ENCODE results near the gene ARHGAP6.
"Not testable (repeated sequence)": the region's sequence is repeated elsewhere in the genome, so short reads cannot be mapped to it uniquely, and the experiment has no call there.

ARHGAP6 gene

DNA sequence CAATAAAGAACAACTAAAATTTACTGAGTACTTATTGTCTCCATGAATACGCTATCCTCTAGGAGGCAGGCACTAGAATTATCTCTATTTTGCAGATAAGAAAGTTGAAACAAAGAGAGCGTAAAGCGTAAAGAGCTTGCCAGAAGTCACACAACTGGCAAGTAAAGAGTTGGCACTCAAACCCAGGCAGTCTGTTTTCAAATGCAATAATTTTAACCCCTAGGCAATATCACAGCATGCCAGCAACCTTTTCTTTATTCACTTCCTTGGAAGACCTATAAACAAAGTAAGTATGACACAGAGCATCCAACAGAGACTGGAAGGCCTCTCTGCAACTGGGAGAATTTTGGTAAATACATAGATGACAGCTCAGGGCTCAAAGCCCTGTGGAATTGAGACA is 395.7 kb downstream of the ARHGAP6 start:
- no peak overlapping the region for H3K4me3 Mint-ChIP-seq
- no peak overlapping the region for H3K27ac Mint-ChIP-seq
- no peaks in the 10 kb centered on the region for H3K27me3 Mint-ChIP-seq
- H3K36me3 Mint-ChIP-seq (ENCODE audit: low read depth): no peaks in the 10 kb centered on the region
- H3K9me3 Mint-ChIP-seq: no peaks in the 10 kb centered on the region
- no peaks in the 10 kb centered on the region for H3K4me1 Mint-ChIP-seq (ENCODE audit: low read depth)

DNA sequence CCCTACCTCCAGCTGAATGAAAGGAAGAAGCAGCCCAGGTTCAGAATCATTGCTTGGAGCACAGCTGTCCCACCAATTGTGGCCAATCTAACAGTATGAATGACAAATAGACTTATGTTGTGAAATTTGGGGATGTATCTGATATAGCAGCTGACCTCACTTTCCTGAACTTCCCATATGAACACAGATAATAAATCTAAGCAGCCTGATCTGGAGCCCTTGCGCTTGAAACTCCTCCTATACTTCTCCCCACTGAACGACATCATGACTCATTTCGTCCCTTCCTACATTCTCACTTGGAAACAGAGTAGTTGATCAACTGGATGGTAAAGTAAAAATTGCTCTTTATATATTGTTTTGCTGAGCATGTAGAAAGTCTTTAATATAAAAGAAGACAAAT is 396.7 kb downstream of the ARHGAP6 start:
- H3K4me3 Mint-ChIP-seq: no peak overlapping the region
- no peaks in the 10 kb centered on the region for H3K27me3 Mint-ChIP-seq
- no peaks in the 10 kb centered on the region for H3K9me3 Mint-ChIP-seq
- no peaks in the 10 kb centered on the region for H3K4me1 Mint-ChIP-seq (ENCODE audit: low read depth)
- H3K36me3 Mint-ChIP-seq (ENCODE audit: low read depth): no peaks in the 10 kb centered on the region
- no peak overlapping the region for H3K27ac Mint-ChIP-seq

DNA sequence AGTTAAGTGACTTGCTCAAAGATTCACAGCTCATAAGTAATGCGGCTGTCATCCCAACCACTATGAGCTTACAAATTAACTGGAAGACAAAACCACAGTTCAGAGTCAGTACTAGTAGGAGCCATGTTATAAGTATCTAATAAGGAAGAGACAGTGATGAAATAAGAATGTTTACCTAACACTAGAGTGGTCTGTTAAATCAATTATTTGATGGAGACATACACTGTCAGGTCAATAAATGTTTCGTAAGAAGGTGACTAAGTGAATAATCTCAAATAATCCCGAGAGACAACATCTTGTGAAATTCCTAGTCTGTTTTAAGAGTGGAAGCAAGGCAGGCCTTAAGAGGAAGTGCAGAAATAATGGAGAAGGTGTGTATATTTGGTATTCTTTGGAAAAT is 398.3 kb downstream of the ARHGAP6 start:
- Mint-ChIP-seq H3K4me3 (no peak overlapping the region), H3K9me3 (no peaks in the 10 kb centered on the region), H3K4me1 (ENCODE audit: low read depth) (no peaks in the 10 kb centered on the region), H3K27ac (no peak overlapping the region), H3K36me3 (ENCODE audit: low read depth) (no peaks in the 10 kb centered on the region), H3K27me3 (no peaks in the 10 kb centered on the region)

DNA sequence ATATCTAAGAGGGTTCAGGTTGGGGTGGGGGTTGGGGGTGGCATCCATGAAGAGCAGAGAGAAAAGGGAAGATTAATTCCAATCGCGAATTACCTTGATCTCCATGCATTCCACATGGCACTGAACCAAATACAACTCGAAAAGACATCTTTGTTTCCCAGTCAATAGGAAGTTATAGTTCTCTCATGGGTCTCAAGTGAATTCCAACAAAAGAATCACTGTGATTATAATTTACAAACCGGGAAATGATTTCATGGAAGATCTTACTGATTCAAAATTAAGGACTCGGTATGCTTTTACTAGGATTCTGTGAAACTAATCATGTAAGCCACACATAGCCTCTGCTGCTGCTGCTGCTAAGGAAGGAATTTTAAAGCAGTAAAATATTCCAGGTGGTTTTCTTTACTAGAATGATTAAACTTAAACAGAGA is 399.1 kb downstream of the ARHGAP6 start:
- H3K27me3 Mint-ChIP-seq: no peaks in the 10 kb centered on the region
- H3K27ac Mint-ChIP-seq: no peak overlapping the region
- no peak overlapping the region for H3K4me3 Mint-ChIP-seq
- H3K4me1 Mint-ChIP-seq (ENCODE audit: low read depth): no peaks in the 10 kb centered on the region
- no peaks in the 10 kb centered on the region for H3K9me3 Mint-ChIP-seq
- H3K36me3 Mint-ChIP-seq (ENCODE audit: low read depth): no peaks in the 10 kb centered on the region

DNA sequence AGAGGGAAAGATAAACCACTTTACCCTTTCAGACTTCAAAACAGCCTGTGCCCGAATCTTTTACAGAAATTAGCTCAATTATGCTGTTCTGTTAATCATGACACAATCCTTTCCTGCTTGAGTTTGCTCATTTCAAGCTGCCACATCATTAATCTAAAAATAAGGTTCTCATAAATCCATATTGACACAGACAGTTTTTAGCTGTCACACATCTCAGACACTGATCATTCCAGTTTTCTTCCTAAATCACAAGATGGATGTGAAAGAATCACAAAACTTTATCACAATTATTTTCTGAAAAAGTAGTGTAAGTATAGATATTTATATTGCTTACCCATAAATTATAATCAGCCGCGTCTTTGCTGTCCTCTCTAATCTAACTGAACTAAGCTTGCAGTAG is 400.4 kb downstream of the ARHGAP6 start:
- Mint-ChIP-seq H3K27me3 (no peaks in the 10 kb centered on the region), H3K4me3 (no peak overlapping the region), H3K4me1 (ENCODE audit: low read depth) (no peaks in the 10 kb centered on the region), H3K9me3 (no peaks in the 10 kb centered on the region), H3K36me3 (ENCODE audit: low read depth) (no peaks in the 10 kb centered on the region), H3K27ac (no peak overlapping the region)

DNA sequence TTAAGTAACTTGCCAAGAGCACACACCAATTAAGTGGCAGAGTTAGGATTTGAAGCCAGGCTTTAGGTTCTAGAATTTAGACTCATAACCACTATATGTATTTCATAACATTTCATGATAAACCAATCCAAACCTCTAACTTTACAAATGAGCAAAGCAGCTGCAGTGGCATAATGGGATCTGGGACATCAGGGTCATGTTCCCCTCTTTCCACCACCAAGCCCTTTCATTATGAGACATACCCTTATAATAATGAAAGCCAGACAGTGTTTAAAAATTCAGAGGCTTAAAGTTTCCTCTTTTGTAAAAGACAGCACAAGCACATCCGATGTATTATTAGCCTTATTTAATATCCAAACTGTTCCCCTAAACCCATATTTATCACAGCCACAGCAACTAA is 400.8 kb downstream of the ARHGAP6 start:
- Mint-ChIP-seq H3K4me1 (ENCODE audit: low read depth) (no peaks in the 10 kb centered on the region), H3K4me3 (no peak overlapping the region), H3K36me3 (ENCODE audit: low read depth) (no peaks in the 10 kb centered on the region), H3K27ac (no peak overlapping the region), H3K27me3 (no peaks in the 10 kb centered on the region), H3K9me3 (no peaks in the 10 kb centered on the region)

DNA sequence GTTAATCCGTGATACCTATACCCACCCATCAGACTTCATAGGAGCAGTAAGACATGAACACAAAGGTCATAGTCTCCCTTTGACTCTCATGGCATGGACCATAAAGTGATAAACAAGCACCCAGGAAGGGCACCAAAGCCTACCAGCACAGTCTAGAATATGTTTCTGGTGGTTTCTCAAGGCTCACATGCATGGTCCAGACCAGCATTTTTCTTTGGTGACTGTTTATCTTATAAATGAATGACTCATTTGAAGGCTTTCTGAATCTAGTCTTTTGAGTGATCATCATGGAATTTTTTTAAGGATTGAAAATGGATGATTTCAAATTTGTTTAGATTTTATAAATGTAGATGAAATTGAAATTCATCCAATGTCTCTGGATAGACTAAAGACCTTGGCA is 404.5 kb downstream of the ARHGAP6 start:
- no peak overlapping the region for H3K4me3 Mint-ChIP-seq
- no peaks in the 10 kb centered on the region for H3K27me3 Mint-ChIP-seq
- H3K36me3 Mint-ChIP-seq (ENCODE audit: low read depth): no peaks in the 10 kb centered on the region
- no peaks in the 10 kb centered on the region for H3K9me3 Mint-ChIP-seq
- H3K4me1 Mint-ChIP-seq (ENCODE audit: low read depth): no peaks in the 10 kb centered on the region
- H3K27ac Mint-ChIP-seq: no peak overlapping the region

DNA sequence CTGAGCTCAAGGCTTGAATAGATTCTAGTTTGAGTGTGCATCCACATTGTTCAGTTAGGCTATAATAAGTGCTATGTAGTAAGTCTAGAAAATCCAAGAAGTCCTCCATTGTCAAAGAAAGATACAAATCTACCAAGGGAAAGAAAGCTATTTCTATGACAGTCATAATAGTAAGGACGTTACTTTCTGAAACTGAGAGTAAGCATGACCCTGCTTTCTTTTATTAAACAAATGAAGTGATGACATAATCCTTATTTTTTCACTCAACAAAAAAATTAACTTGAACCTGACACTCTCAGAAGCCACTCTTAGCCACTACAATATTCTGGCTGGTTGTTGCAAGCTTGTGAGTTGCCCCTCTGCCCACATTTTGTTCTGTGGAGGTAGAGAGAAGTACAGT is 406.3 kb downstream of the ARHGAP6 start:
- no peaks in the 10 kb centered on the region for H3K9me3 Mint-ChIP-seq
- H3K4me3 Mint-ChIP-seq: no peak overlapping the region
- H3K27ac Mint-ChIP-seq: no peak overlapping the region
- no peaks in the 10 kb centered on the region for H3K4me1 Mint-ChIP-seq (ENCODE audit: low read depth)
- no peaks in the 10 kb centered on the region for H3K27me3 Mint-ChIP-seq
- no peaks in the 10 kb centered on the region for H3K36me3 Mint-ChIP-seq (ENCODE audit: low read depth)

DNA sequence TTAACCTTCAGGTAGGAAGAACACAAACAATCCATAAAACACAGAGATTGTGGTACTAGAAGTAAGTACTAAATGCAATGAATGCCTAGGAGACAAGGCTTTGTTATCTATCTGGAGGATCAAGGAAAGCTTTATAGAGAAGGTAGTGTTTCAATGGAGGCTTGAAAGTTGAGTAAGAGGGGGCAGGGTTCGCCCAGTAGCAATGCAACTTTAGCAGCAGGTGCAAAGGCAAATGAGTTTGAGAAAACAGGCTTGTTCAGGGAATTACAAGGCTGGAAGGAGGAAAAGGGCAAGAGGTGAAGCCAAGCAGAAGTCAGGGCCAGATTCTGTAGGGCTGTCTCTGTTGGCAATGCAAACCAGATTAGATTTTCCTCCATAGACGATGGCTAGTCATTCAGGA is 408.0 kb downstream of the ARHGAP6 start:
- H3K4me1 Mint-ChIP-seq (ENCODE audit: low read depth): no peaks in the 10 kb centered on the region
- no peaks in the 10 kb centered on the region for H3K9me3 Mint-ChIP-seq
- H3K27ac Mint-ChIP-seq: no peak overlapping the region
- no peaks in the 10 kb centered on the region for H3K27me3 Mint-ChIP-seq
- no peaks in the 10 kb centered on the region for H3K36me3 Mint-ChIP-seq (ENCODE audit: low read depth)
- H3K4me3 Mint-ChIP-seq: no peak overlapping the region

DNA sequence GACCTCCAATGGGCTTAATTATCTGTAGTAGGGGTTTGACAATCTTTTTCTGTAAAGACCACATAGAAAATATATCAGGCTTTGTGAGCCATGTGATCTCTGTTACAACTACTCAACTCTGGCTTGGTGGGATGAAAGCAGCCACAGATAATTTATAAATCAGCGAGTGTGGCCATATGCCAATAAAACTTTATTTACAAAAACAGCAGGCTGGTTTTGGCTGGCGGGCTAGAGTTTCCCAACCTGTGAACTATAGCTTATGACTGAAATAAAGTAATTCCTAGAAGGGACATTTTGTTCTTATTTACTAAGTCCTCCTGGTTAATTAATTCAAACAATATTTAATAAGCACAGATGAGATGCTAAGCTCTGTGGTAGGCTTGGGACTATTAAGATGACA is 408.4 kb downstream of the ARHGAP6 start:
- no peak overlapping the region for H3K27ac Mint-ChIP-seq
- no peaks in the 10 kb centered on the region for H3K9me3 Mint-ChIP-seq
- H3K27me3 Mint-ChIP-seq: no peaks in the 10 kb centered on the region
- H3K4me1 Mint-ChIP-seq (ENCODE audit: low read depth): no peaks in the 10 kb centered on the region
- no peaks in the 10 kb centered on the region for H3K36me3 Mint-ChIP-seq (ENCODE audit: low read depth)
- no peak overlapping the region for H3K4me3 Mint-ChIP-seq

DNA sequence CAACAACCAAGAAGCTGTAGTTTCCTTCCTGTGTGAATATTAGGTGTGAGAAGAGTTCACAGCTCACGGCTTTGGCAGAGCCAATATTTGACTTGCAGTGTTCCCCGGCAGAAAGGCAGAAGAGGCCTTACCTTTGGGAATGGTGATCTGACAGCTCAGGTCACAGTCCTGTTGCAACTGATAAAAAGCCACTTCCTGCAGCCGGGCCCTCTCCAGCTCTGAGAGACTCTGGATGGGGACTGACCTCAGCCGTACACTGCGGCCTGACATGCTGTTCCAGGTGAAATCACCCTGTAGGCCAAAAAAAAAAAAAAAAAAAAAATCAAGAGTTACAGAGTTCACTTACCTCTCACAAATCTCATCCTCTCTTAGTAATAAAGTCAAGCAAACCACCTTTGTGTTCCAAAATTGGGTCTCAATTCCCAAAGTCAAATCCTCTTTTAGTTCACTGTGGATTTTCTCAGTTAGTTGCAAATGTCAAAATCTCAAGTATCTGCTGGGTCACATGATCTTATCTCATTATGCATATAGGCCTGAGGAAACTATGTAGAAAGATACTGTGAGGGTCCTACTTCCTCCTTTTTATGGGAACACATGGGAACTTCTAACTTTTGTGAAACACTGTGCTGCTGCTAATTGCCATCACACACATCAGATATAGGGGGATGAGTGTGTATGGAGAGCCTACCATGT is 411.2 kb downstream of the ARHGAP6 start:
- Mint-ChIP-seq H3K36me3 (ENCODE audit: low read depth) (no peaks in the 10 kb centered on the region), H3K27me3 (no peaks in the 10 kb centered on the region), H3K4me1 (ENCODE audit: low read depth) (no peaks in the 10 kb centered on the region), H3K4me3 (no peak overlapping the region), H3K9me3 (no peaks in the 10 kb centered on the region), H3K27ac (no peak overlapping the region)

DNA sequence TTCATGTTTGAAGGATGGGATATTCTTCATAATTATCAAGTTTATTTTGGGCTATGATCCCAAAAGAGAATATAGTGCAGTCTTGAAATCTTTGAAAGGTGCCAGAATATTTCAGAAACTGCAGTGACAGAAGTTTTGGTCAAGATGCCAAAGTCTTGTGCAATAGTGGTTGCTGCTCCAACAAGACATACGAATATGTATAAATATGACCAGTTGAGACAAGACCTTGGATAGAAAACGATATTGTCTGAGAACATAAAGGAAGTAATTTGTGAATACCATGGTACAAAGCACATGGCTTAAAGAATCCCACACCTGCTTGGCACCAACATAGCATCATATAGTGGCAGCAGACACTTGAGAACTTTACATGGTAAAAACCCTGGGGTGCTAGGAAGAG is 421.1 kb downstream of the ARHGAP6 start:
- H3K27me3 Mint-ChIP-seq: no peaks in the 10 kb centered on the region
- H3K9me3 Mint-ChIP-seq: no peaks in the 10 kb centered on the region
- no peaks in the 10 kb centered on the region for H3K36me3 Mint-ChIP-seq (ENCODE audit: low read depth)
- no peak overlapping the region for H3K4me3 Mint-ChIP-seq
- H3K4me1 Mint-ChIP-seq (ENCODE audit: low read depth): no peaks in the 10 kb centered on the region
- H3K27ac Mint-ChIP-seq: no peak overlapping the region

DNA sequence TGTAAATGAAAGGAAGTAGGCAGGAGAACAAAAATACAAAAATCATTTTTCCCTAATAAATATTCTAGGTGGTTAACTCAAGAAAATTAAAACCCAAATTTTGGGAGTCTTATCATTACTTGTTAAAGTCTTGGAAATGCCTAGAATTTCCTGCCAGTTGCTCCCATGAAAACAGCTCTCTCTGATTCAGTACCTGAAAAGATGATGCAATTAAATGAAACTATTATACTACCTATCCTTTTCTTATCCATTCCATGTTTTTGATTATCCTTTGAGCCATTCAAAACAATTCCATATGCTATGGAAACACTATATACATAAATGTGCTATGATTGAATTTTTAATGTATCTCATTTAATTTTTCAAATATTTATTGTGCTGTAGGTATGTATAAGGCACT is 423.0 kb downstream of the ARHGAP6 start:
- H3K9me3 Mint-ChIP-seq: no peaks in the 10 kb centered on the region
- no peaks in the 10 kb centered on the region for H3K27me3 Mint-ChIP-seq
- no peaks in the 10 kb centered on the region for H3K36me3 Mint-ChIP-seq (ENCODE audit: low read depth)
- no peak overlapping the region for H3K4me3 Mint-ChIP-seq
- H3K27ac Mint-ChIP-seq: no peak overlapping the region
- no peaks in the 10 kb centered on the region for H3K4me1 Mint-ChIP-seq (ENCODE audit: low read depth)

DNA sequence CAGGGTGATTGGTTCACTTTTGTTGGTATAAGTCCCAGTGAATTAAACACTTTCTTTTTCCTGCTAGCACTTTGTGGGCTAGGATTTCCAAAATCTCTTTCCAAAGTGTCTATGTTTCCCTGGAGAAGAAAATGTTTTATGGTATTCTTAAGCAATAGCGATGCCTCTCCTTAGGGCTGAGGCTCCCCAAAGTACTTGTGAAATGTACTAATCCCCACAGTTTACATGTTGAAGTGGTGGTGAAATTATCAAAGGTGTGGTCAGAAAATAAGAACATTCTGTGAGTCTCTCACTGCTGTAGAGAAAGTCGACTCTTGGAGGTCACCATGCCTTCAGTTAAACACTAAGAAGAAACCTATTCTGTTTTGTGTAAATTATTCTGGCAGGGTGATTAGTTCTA is 424.0 kb downstream of the ARHGAP6 start:
- no peaks in the 10 kb centered on the region for H3K4me1 Mint-ChIP-seq (ENCODE audit: low read depth)
- H3K9me3 Mint-ChIP-seq: no peaks in the 10 kb centered on the region
- no peaks in the 10 kb centered on the region for H3K27me3 Mint-ChIP-seq
- no peak overlapping the region for H3K4me3 Mint-ChIP-seq
- no peaks in the 10 kb centered on the region for H3K36me3 Mint-ChIP-seq (ENCODE audit: low read depth)
- no peak overlapping the region for H3K27ac Mint-ChIP-seq

DNA sequence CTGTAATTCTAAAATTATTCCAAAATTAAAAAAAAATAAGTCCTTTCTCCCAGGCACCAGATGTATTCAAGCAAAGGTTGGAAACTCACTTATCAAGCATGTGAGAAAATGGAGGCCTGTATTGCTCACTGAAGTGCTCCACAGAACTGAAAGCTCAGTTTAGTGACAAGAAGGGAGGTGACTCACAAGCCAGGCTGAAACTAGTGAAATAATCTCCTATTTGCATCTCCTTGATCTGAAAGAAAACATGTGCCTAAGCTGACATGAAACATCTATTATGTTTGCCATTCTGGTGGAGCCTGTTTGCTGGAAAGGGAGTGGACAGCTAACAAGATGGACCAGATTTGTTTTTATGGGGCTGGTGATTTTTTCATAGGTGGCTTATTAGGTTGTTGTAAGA is 426.5 kb downstream of the ARHGAP6 start:
- no peaks in the 10 kb centered on the region for H3K4me1 Mint-ChIP-seq (ENCODE audit: low read depth)
- H3K36me3 Mint-ChIP-seq (ENCODE audit: low read depth): no peaks in the 10 kb centered on the region
- no peaks in the 10 kb centered on the region for H3K27me3 Mint-ChIP-seq

DNA sequence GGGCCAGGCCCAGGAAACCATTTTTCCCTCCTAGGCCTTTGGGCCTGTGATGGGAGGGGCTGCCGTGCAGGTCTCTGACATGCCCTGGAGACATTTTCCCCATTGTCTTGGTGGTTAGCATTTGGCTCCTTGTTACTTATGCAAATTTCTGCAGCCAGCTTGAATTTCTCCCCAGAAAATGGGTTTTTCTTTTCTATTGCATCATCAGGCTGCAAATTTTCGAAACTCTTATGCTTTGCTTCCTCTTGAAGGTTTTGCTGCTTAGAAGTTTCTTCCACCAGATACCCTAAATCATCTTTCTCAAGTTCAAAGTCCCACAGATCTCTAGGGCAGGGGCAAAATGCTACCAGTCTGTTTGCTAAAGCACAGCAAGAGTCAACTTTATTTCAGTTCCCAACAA is 430.3 kb downstream of the ARHGAP6 start:
- H3K27ac Mint-ChIP-seq; H3K9me3 Mint-ChIP-seq; H3K4me1 Mint-ChIP-seq (ENCODE audit: low read depth); H3K4me3 Mint-ChIP-seq; H3K27me3 Mint-ChIP-seq; H3K36me3 Mint-ChIP-seq (ENCODE audit: low read depth): not testable (repeated sequence)

More for the DNA sequence above, 426.5 kb downstream of the ARHGAP6 start:
- Mint-ChIP-seq H3K27ac (no peak overlapping the region), H3K9me3 (no peaks in the 10 kb centered on the region), H3K4me3 (no peak overlapping the region)

Data from stimulated activated naive CD8-positive, alpha-beta T cell treated with anti-CD3 and anti-CD28 coated beads, Interleukin-15, Interleukin-2, amounts not matched to agents 100 ng/mL and 50 ng/mL, for 24 hours (primary cell).